ENCODE results near the gene MEDAG.

MEDAG gene

DNA sequence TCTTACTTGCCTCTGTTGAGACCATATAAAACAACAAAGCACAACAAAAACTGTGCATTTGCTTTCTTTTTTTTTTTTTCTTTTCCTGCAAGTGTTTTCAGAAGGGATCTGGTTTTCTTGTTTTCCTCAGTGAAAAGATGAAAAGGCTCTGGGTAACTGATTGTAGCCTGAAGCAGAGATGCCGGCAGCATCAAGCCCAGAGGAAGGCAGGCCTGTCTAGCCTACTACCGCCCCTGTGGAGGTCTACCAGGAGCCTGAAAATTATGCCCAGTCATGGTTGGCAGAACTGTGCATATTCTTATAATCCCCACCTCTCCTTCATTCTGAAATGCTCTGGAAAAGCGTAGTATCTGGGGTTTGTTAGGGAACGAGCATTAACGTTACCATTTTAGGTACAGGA is 32.6 kb upstream of the MEDAG start:
- DNase-seq: no peak

DNA sequence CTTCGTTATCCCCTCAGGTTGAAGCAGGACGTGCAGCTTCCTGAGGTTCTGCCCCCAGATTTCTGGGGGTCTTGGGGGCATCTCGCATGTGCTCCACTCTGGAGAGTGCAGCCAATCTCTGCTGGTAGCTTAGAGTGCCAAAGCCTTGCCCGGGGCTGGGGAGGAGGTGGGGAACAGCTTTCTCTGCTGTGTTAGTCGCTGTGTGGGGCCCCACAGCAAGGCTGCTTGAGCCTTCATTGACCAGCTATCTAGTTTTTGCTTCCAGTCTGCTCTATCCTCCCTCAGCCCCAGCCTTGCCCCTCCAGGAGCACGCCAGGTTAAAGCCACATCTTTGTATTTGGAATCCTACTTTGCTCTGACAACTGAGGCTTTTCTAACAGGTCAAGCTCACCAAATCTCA is 32.0 kb upstream of the MEDAG start:
- DNase-seq: no peak

- DNase-seq: no peak
Measured at GRCh38 chr13:30874561-30874960, 31.5 kb upstream of the MEDAG start.

- DNase-seq: no peak
Measured at GRCh38 chr13:30877335-30877734, 28.7 kb upstream of the MEDAG start.

DNA sequence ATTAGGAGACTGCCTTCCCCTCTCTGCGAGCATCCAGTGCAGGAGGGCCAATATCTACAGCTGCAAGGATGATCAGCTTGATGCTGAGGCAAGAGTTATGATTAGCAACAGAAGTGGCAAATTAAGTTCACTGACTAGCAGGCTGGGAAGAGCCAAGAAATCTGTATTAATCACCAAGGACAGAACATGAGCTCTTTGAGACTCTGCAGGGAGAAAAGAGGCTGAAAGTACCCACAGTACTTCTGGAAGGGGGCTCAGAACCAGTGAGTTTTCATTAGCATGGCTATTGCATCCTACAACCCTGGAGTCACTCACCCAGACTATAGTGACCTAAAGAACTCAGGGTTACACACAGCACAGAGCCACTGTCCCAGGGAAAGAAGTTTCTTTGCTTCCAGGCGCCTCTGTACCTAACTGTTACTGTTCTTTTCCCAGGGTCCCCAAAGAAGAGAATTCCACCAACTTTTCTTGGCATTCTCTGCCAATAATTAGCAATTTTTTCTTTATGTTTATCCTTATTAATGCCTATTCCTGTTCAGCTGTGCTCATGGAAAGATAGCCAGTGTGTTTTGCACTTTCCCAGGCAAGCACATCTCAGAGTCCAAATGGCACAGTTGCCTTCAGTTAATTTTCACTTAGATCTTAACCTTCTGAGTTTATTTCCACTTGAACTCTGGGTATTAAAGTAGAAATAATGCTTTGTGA is 25.8 kb upstream of the MEDAG start:
- no peak for DNase-seq

- DNase-seq: no peak
Measured at GRCh38 chr13:30880856-30881155, 25.3 kb upstream of the MEDAG start.

DNA sequence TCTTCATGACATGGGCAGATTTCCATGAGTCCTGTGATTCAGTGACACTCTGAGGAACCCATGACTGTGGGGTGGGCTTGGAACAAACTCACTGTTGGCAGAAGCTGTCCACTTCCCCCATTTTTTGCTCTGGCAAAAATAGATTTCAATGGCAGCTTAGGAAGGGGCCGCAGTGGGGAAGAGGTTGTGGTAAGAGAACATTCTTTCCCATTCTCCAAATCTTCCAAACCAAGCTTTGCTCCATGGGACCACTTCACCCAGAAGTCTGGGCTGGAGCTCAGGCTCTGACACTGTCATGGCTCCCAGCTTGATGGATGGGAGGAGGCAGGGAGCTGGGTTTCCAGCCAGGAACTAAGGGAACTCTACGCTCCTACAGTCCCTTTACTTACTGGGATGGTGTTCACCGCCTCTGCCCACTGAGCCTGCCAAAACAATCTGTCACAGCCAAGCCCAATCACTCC is 24.9 kb upstream of the MEDAG start:
- no peak for DNase-seq

- DNase-seq: no peak
Measured at GRCh38 chr13:30882026-30882850, 23.8 kb upstream of the MEDAG start.

DNA sequence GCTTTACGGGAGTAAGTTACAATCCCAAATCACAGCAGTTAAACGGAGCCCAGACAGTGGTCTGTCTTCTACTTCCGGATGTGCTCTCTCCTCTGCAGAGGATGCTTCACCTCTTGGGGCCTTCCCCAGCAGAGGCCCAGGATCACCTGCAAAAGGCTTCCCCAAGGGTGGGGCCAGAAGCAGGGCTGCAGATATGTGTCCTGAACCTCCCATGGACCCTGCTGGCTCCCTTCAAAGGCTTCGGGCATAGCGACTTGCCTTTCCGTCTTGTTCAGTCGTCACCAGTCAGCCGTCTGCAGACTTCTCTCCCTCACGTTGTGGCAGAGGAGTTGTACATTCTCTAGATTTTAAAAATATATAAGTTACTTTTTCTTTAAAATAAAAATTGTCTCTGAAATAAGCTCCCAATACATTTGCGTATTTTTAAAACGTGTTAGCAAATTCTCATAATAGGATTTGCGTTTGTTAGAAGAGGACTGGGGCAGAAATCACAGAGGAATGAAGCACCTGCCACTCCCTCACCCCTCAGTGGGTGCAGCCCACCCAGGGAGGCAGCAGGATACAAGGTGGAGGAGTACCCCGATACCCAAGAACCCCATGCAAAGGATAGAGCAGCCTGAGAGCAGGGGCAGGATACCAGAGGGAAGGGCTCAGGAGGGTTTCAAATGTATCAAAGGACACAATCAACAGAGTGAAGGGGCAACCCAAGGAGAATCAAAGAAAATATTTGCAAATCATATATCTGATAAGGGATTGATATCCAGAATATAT is 22.9 kb upstream of the MEDAG start:
- no peak for DNase-seq

- peak; percentile 18 for DNase-seq
Measured at GRCh38 chr13:30884543-30884942, 21.5 kb upstream of the MEDAG start.

DNA sequence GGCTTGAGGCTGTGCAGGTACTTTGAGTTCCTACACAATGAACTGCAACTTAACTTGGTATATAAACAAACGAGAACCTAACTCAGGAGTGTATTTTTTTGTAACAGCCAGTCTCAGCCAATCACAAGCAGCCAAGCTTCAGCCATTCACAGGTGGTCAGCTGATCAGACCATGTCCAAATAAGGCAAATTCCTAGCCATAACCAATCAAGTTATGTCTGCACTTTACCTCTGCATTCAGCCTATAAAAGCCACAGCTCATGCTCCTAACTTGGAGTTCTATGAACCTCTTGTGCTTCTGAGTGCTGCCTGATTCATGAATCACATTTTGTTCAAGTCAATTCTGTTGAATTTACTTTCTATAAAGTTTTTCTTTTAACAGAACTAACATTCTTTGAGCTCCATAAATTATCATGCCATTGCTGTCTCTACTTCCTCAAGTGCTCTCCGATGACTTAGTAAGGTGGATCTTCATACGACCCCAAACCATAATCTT is 16.8 kb upstream of the MEDAG start:
- no peak for DNase-seq

GRCh38 chr13:30892966-30893365 is 13.1 kb upstream of the MEDAG start:
- no peak for DNase-seq

- no peak for DNase-seq
Measured at GRCh38 chr13:30895773-30896172, 10.3 kb upstream of the MEDAG start.

- no peak for DNase-seq
Measured at GRCh38 chr13:30898070-30898469, 8.0 kb upstream of the MEDAG start.

DNA sequence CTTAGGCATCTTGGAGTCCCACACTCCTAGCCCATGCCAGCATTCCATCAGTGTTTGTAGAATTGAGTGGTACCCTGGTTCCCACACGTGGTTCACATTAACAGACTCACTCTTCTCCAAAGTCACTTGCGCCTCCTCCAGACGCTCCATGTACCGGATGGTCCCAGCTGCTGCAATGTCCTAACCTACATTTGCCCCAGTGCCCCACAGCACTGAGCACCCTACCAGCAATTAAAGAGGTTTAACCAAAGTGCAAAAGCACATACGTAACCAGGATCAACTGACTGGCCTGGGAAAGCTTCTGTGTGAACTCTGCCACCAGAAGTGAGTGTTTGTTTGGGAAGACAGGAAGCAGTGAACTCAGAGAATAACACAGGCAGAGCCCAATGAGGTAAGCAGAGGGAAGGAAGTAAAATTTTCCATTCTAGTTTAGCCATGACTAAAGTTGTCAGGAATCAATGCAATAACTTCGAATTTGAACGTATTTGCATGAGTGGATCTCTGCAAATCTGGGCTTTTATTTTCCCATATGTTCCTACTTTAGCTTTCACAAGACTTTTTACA is 7.3 kb upstream of the MEDAG start:
- DNase-seq: no peak

- no peak for DNase-seq
Measured at GRCh38 chr13:30900436-30900835, 5.6 kb upstream of the MEDAG start.

DNA sequence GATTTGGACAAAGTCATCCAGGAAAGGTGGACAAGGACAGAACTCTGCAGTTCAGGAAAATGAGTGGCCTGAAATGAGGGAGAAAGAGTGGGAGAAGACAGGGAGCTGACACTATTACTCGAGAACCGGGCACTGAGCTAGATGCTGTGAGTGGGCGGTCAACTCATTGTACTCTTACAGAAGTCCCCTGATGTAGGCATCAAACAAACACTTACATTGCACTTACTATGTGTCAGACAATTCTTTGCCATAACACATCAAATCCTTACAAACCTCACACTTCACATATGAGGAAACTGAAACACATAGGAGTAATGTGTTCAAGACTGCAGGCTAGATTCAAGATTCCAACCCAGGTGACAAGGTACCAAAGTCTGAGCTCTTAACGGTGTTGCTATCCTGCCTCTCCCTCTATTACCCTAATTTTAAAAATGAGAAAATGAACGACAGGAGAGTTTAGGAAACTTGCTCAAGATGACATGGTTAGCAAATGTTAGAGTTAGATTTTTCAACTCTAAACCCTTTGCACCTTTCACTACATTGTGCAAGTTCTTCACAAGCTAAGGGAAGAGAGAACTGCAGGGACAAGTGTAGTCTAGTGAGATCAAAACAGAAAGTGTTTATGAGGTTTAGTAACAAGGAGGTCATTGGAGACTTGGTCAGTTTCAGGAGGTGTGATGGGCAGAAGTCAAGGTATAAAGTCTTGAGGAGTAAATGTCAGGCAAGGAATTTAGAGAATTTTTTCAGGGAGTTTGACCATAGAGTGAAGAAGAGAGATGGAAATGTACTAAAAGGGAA is 4.9 kb upstream of the MEDAG start:
- no peak for DNase-seq

DNA sequence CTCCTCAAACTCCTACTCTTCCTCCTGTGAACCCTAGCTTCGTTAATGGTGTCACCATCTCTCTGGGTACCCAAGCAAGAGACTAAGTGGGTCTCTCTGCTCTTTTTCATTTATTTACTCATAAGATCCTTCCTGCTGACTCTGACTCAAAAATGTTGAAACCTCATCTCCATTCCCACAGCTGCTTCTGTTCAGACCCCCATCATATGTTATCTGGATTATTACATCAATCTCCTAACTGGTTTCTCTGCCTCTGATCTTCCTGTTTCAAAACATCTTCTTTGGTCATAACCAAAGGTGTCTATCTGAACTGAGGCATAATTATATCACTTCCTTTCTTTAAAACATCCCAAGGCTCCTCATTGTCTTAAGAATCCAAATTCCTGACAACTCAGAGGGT is 2.0 kb upstream of the MEDAG start:
- no peak for DNase-seq

DNA sequence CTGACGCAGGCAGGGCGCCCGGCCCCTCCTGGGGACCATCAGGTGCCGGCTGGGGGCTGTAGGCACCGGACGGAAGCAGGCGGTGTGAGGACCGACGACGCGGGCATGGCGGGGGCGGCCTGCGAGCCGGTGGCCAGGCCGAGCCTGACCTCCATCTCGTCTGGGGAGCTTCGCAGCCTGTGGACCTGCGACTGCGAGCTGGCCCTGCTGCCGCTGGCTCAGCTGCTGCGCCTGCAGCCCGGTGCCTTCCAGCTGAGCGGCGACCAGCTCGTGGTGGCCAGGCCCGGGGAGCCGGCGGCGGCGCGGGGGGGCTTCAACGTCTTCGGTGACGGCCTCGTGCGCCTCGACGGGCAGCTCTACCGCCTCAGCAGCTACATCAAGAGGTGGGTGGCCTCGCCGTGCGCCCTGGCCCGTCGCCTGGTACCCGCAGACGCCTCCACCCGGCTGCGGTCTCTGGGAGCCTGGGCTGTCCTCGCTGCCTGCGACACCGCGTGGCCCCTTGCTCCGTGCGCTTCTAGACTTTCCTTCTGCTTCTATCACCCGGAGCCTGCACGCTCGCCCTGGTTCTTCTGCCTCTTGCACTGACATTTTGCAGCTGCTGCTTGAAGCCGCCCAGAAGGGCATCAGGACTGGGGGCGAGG is 460 bp downstream of the MEDAG start:
- DNase-seq: no peak

GRCh38 chr13:30907121-30907861 is 1.2 kb downstream of the MEDAG start:
- DNase-seq: no peak

DNA sequence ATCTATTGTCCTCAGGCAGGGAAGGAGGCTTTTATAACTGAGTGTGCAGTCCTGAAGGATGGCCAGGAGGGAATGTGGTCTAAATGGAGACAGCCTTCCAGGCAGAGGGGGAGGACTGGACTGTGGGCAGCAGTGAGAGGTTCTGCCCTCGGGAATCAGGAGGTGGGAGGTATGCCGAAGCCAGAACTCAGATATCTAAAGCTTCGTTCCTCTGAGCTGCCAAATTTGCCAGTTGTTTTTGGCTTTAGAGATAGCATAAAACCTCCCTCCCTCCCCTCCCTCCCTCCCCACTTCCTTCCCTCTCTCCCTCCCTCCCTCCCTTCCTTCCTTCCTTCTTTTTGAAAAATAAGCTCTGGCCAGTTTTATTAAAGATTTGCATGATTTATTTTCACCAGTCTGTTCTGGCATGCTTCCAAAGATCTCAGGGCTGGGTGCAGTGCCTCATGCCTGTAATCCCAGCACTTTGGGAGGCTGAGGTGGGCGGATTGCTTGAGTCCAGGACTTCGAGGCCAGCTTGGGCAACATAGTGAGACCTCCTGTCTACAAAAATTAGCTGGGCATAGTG is 2.4 kb downstream of the MEDAG start:
- no peak for DNase-seq

All from NCI-H446 treated with DMSO at 0.1 percent for 48 hours (cell line).